ENCODE measurements around the gene SYTL4.

DNA sequence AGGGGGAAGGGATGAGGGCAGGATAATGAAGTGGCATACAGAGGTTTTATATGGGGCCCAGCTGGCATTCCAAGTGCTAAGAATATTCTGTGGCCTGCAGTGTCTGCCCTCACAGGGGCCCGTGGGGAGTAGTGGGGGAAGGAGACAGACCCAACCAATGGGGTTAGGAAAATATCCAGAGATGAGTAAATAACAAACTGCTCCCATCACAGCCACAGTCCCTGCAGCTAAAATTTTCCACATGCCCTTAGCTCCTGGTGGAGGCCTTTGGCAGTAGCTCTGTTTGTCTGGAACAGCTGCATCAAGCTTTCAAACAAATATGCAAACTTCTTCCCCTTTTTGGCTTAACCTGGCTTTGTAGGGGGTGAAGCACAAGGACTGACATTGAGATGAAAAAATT, 84.8 kb downstream of the SYTL4 start:
- TF ChIP-seq, protein P1, sequence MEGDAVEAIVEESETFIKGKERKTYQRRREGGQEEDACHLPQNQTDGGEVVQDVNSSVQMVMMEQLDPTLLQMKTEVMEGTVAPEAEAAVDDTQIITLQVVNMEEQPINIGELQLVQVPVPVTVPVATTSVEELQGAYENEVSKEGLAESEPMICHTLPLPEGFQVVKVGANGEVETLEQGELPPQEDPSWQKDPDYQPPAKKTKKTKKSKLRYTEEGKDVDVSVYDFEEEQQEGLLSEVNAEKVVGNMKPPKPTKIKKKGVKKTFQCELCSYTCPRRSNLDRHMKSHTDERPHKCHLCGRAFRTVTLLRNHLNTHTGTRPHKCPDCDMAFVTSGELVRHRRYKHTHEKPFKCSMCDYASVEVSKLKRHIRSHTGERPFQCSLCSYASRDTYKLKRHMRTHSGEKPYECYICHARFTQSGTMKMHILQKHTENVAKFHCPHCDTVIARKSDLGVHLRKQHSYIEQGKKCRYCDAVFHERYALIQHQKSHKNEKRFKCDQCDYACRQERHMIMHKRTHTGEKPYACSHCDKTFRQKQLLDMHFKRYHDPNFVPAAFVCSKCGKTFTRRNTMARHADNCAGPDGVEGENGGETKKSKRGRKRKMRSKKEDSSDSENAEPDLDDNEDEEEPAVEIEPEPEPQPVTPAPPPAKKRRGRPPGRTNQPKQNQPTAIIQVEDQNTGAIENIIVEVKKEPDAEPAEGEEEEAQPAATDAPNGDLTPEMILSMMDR (IDR thresholded peaks at IDR 0.05) = no peak
- no peak for TF ChIP-seq POLR2AphosphoS5 (IDR thresholded peaks at IDR 0.05)
- no peak for TF ChIP-seq POLR2A (IDR thresholded peaks at IDR 0.05)
